ENCODE measurements around the gene AHCTF1. TPM values are rescaled to one million over a fixed set of nuclear protein-coding genes. Genes with fewer than 3 reads are reported as not detected.

Gene AHCTF1, protein sequence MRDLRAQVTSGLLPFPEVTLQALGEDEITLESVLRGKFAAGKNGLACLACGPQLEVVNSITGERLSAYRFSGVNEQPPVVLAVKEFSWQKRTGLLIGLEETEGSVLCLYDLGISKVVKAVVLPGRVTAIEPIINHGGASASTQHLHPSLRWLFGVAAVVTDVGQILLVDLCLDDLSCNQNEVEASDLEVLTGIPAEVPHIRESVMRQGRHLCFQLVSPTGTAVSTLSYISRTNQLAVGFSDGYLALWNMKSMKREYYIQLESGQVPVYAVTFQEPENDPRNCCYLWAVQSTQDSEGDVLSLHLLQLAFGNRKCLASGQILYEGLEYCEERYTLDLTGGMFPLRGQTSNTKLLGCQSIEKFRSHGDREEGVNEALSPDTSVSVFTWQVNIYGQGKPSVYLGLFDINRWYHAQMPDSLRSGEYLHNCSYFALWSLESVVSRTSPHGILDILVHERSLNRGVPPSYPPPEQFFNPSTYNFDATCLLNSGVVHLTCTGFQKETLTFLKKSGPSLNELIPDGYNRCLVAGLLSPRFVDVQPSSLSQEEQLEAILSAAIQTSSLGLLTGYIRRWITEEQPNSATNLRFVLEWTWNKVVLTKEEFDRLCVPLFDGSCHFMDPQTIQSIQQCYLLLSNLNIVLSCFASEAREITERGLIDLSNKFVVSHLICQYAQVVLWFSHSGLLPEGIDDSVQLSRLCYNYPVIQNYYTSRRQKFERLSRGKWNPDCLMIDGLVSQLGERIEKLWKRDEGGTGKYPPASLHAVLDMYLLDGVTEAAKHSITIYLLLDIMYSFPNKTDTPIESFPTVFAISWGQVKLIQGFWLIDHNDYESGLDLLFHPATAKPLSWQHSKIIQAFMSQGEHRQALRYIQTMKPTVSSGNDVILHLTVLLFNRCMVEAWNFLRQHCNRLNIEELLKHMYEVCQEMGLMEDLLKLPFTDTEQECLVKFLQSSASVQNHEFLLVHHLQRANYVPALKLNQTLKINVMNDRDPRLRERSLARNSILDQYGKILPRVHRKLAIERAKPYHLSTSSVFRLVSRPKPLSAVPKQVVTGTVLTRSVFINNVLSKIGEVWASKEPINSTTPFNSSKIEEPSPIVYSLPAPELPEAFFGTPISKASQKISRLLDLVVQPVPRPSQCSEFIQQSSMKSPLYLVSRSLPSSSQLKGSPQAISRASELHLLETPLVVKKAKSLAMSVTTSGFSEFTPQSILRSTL (N-terminal part only)
- total RNA-seq = 10 to 100 TPM; 37.4 to 45.5 TPM

DNA sequence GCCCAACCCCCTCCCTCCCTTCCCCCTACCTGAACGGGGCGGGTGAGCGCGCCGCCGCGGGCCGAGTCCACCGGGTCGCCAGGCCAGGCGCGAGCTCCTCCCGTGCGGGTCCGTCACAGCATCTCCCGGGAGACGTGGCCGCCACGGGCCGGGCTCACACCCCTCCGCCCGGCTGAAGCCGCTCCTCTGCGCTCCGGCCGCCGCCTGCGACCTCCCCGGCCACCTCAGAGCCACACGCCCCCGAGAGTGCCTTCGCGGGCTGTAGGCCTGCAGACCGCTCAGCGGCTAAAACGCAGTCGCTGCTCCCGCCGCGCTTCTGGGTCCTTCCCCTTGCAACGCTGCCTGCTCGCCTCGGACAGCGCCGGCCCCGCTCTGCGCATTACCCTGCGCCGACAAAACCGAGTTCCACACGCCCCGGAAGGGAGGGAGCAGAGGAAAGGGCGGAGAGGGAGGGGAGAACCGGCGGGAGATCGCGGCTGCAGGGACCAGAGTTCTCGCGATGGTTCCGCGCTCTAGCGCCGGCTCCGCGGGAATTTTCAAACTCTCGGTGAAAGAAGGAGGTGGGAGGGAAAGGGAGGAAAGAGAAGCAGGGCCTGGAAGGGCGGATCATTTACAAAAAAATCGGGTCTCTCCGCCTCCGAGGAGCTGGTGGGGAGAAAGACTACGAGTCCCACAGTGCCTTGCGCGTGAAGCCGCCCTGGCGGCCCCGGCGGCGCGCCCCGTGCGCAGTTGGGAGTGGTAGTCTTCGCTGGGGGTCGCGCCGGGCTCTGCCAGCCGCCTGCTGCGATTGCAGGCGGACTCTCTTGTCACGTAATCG, at the start of gene AHCTF1:
TSS of gene AHCTF1 (minus strand) at position 400 of the 817 bp plus-strand sequence. CDS start 13,578 bp downstream, outside the sequence.
- ATAC-seq (replicated peaks in 1 of 2) (peak; percentile 95), DNase-seq (peak; percentile 94 to 97)
- Mint-ChIP-seq H3K4me1 (ENCODE audit: low read depth) (peaks cover 48% of the 10 kb centered on the region), H3K9me3 (no peaks in the 10 kb centered on the region), H3K4me3 (peak within 1 kb of the TSS; percentile 95 to 99), H3K36me3 (ENCODE audit: insufficient read depth in 2 of 2) (peaks cover 6 to 16% of the 10 kb centered on the region in 2 donors), H3K27me3 (ENCODE audit: low read depth) (no peaks in the 10 kb centered on the region), H3K27ac (peak within 1 kb of the TSS; percentile 97)

DNA sequence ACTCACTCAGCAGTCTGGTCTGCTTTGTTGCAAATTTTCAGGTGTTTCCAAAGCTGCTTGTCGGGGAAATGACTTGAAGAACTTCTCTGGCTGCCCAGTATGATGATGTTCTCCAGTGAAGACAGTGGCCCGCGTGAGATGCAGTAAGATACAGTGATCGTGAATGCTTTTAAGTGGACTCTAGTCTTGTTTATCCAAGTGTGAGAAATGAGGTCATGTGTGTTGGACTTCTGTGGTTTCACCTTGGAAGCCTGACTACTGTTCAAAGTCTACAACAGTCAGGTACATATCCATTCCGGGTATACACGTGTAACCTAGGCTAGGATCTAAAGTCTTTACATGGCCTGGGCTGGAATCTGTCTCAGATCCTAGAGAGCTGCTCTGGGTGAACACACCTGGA, 47.0 kb upstream of the AHCTF1 start:
- Mint-ChIP-seq H3K4me1 (ENCODE audit: low read depth) (no peaks in the 10 kb centered on the region), H3K27me3 (ENCODE audit: low read depth) (no peaks in the 10 kb centered on the region), H3K36me3 (ENCODE audit: insufficient read depth in 2 of 2) (peaks cover 8 to 29% of the 10 kb centered on the region in 2 donors), H3K4me3 (no peak overlapping the region), H3K9me3 (peaks cover 9 to 11% of the 10 kb centered on the region in 2 donors), H3K27ac (no peak overlapping the region)
- DNase-seq (no peak), ATAC-seq (replicated peaks in 1 of 2) (no peak)

DNA sequence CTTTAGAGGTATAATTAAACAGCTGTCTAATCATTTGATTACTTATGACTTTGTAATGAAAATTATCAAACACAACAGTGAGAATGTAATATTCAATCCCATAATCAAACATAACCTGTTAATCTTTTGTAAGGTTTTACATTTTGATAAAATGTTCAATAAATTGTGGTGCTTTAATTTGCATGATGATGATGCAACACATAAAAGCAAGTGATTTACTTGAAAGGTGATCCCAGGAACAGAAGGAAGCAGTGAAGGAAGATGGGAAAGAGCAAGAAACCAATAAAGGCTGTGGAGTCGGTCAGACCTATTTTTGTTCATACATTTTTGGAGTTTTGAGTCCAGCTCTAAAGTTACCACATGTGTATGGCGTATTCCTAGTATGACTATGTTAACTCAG, 46.5 kb upstream of the AHCTF1 start:
- Mint-ChIP-seq H3K27me3 (ENCODE audit: low read depth) (no peaks in the 10 kb centered on the region), H3K9me3 (peaks cover 9 to 10% of the 10 kb centered on the region in 2 donors), H3K4me1 (ENCODE audit: low read depth) (no peaks in the 10 kb centered on the region), H3K27ac (no peak overlapping the region), H3K36me3 (ENCODE audit: insufficient read depth in 2 of 2) (peaks cover 8 to 26% of the 10 kb centered on the region in 2 donors), H3K4me3 (no peak overlapping the region)
- DNase-seq (no peak), ATAC-seq (replicated peaks in 1 of 2) (no peak)

DNA sequence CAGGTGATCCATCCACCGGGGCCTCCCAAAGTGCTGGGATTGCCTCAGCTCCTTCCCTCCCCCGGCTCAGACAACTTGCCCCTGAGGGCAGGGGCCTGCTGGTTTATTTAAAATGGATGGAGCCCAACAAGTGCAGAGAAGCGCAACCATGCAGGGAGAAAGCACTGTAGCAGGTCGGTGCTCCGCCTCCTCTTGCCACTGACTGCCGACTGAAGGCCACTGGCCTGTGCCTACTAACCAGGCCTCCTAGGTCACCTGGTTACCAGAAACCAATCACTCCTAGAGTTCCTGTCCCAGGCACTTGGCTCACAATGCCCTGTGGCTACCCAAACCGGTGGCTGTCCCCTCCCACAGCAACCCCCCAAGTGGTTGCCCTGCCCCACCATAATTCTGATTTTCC, 40.2 kb upstream of the AHCTF1 start:
- Mint-ChIP-seq H3K4me1 (ENCODE audit: low read depth) (no peaks in the 10 kb centered on the region), H3K27ac (no peak overlapping the region), H3K27me3 (ENCODE audit: low read depth) (no peaks in the 10 kb centered on the region), H3K9me3 (peaks cover 8 to 12% of the 10 kb centered on the region in 2 donors), H3K36me3 (ENCODE audit: insufficient read depth in 2 of 2) (peaks cover 8 to 19% of the 10 kb centered on the region in 2 donors), H3K4me3 (no peak overlapping the region)
- no peak for DNase-seq
- no peak for ATAC-seq (replicated peaks in 1 of 2)

DNA sequence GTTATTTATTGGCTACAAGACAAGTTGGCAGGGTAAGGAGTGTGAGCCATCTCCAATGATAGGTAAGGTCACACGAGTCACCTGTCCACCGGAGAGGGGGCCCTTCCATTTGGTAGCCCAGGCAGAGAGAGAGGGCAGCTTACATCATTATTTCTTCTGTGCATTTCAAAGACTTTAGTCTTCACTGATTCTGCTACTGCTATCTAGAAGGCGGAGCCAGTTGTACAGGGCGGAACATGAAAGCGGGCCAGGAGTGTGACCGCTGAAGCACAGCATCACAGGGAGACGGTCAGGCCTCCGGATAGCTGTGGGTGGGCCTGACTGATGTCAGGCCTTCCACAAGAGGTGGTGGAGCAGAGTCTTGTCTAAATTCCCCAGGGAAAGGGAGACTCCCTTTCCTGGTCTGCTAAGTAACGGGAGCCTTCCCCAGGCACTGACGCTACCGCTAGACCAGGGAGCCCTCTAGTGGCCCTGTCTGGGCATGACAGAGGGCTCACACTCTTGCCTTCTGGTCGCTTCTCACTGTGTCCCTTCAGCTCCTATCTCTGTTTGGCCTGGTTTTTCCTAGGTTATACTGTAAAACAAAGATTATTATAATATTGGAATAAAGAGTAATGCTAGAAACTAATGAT, 39.5 kb upstream of the AHCTF1 start:
- Mint-ChIP-seq H3K36me3 (ENCODE audit: insufficient read depth in 2 of 2) (peaks cover 9 to 19% of the 10 kb centered on the region in 2 donors), H3K27ac (no peak overlapping the region), H3K4me1 (ENCODE audit: low read depth) (no peaks in the 10 kb centered on the region), H3K9me3 (peaks cover 8 to 9% of the 10 kb centered on the region in 2 donors), H3K4me3 (no peak overlapping the region), H3K27me3 (ENCODE audit: low read depth) (no peaks in the 10 kb centered on the region)
- DNase-seq (peak; percentile 30 to 52), ATAC-seq (replicated peaks in 1 of 2) (no peak)

DNA sequence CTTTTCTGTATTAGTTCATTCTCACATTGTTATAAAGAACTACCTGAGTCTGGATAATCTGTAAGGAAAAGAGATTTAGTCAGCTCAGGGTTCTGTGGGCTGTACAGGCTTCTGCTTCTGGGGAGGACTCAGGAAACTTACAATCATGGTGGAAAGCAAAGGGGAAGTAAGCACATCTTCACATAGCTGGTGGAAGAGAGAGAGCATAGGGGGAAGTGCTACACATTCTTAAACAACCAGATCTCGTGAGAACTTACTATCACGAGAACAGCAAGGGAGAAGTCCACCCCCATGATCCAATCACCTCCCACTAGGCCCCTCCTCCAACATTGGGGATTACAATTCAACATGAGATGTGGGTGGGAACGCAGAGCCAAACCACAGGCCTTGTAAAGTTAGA, 37.9 kb upstream of the AHCTF1 start:
- no peak overlapping the region for H3K27ac Mint-ChIP-seq
- no peaks in the 10 kb centered on the region for H3K4me1 Mint-ChIP-seq (ENCODE audit: low read depth)
- H3K4me3 Mint-ChIP-seq = no peak overlapping the region
- peaks cover 12 to 23% of the 10 kb centered on the region in 2 donors for H3K36me3 Mint-ChIP-seq (ENCODE audit: insufficient read depth in 2 of 2)
- DNase-seq = no peak
- ATAC-seq (replicated peaks in 1 of 2) = no peak
- H3K9me3 Mint-ChIP-seq = peaks cover 7 to 9% of the 10 kb centered on the region in 2 donors
- no peaks in the 10 kb centered on the region for H3K27me3 Mint-ChIP-seq (ENCODE audit: low read depth)

DNA sequence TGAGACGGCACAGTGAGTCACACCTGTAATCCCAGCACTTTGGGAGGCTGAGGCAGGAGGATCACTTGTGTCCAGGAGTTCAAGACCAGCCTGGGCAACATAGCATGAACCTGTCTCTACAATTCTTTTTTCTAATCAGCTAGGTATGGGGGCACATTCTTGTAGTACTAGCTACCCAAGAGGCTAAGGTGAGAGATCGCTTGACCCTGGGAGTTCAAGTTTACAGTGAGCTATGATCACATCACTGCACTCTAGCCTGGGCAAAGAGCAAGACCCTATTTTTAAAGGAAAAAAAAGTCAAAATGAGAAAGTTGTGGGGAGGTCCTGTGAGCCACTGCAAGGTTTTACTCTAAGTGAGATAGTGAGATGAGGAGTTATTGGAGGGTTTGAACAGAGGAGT, 34.8 kb upstream of the AHCTF1 start:
- Mint-ChIP-seq H3K4me3 (no peak overlapping the region), H3K27ac (no peak overlapping the region), H3K4me1 (ENCODE audit: low read depth) (no peaks in the 10 kb centered on the region), H3K36me3 (ENCODE audit: insufficient read depth in 2 of 2) (peaks cover 12 to 23% of the 10 kb centered on the region in 2 donors), H3K27me3 (ENCODE audit: low read depth) (no peaks in the 10 kb centered on the region), H3K9me3 (peaks cover 7 to 9% of the 10 kb centered on the region in 2 donors)
- DNase-seq (no peak), ATAC-seq (replicated peaks in 1 of 2) (no peak)

DNA sequence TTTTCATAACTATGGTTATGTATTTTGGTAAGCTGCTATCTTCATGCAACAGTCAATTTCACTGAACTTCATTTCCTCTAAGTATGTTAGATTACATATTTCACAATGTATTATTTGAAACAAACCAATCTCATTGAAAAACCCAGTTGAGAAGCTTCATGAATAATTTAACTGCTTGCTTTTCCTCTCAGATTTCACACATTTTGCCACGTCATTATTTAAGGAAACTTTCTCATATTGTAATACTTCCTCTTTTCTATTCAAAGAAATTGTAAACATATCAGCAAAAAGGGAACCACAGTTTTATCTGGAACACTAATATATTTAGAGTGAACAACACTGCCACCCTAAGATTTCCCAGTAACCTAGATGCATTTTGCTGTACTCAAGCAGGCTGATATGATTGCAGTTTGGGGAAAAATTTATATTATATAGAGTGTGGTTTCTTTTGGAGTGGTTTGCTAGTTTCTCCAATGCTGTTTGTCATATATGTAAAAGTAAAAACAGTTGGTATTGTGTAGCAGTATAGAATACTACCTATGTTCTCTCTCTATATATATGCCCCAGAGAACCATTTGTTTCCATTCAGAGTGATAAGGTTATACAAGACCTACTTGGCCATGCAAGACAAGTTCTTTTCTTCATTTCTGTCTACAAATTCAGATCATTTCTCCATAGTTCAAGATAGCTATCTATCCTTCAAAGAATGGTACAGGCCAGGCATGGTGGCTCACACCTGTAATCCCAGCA, 28.4 kb upstream of the AHCTF1 start:
- ATAC-seq (replicated peaks in 1 of 2) (peak in 1 of 2 donors; percentile 17), DNase-seq (no peak)
- peaks cover 0 to 2% of the 10 kb centered on the region in 2 donors for H3K36me3 Mint-ChIP-seq (ENCODE audit: insufficient read depth in 2 of 2)
- H3K27me3 Mint-ChIP-seq (ENCODE audit: low read depth) = no peaks in the 10 kb centered on the region
- H3K4me1 Mint-ChIP-seq (ENCODE audit: low read depth) = peaks cover 7% of the 10 kb centered on the region
- no peaks in the 10 kb centered on the region for H3K9me3 Mint-ChIP-seq
- no peak overlapping the region for H3K27ac Mint-ChIP-seq
- no peak overlapping the region for H3K4me3 Mint-ChIP-seq

DNA sequence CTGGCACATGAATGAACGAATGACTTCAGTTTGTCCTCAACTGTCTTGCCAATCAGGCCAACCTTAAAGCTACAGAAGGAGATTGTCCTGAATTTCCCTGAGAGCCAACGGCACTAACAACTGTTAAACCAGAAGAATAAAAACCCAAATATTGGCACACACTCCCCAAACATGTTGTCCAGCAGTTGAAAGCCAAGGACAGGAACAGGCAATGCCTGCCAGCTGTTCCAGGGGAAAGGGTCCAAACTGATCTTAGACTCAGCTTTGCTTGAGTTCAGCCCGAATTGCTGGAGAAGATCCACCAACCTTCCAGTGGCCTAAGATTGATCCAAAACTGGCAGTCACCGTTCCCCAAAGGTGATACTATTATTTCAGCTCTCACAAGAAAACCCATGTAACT, 22.4 kb upstream of the AHCTF1 start:
- Mint-ChIP-seq H3K27ac (no peak overlapping the region), H3K27me3 (ENCODE audit: low read depth) (no peaks in the 10 kb centered on the region), H3K36me3 (ENCODE audit: insufficient read depth in 2 of 2) (no peaks in the 10 kb centered on the region), H3K4me1 (ENCODE audit: low read depth) (no peaks in the 10 kb centered on the region), H3K9me3 (no peaks in the 10 kb centered on the region), H3K4me3 (no peak overlapping the region)
- DNase-seq (no peak), ATAC-seq (replicated peaks in 1 of 2) (no peak)

DNA sequence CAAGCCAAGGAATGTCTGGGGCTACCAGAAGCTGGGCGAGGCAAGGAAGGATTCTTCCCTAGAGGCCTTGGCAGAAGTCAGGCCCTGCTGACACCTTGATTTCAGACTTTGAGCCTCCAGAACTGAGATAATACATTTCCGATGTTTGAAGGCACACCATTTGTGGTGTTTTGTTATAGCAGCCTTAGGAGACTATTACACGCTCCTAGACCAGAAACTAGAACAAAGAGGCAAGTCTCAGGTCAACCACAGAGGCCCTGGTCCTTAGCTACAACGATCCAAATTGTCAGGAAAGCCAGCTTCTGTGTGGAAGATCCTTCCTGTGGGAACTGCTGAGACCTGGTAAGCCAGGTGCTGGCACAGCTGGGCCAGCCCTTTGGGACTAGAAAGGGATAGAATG, 19.7 kb upstream of the AHCTF1 start:
- ATAC-seq (replicated peaks in 1 of 2) (no peak), DNase-seq (no peak)
- Mint-ChIP-seq H3K4me1 (ENCODE audit: low read depth) (no peaks in the 10 kb centered on the region), H3K36me3 (ENCODE audit: insufficient read depth in 2 of 2) (no peaks in the 10 kb centered on the region), H3K27ac (no peak overlapping the region), H3K27me3 (ENCODE audit: low read depth) (no peaks in the 10 kb centered on the region), H3K4me3 (no peak overlapping the region), H3K9me3 (no peaks in the 10 kb centered on the region)

DNA sequence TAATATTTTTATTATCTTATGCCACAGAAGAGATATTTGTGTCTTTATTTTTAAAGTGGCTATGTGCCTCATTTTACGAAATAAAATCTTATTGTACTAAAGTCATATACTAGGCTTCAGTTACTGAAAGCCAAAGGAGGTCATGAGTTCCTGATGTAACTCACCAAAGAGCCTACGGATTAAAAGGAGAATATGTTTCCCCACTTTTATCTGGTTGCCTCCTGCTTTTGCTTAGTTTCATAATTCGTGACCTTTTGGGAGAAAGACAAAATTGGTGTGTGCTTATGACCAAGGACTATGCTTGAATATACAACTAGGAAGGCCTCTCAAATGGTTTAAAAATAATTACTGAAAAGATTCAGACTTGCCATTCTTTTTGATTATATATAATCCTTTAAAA, 18.2 kb upstream of the AHCTF1 start:
- Mint-ChIP-seq H3K27me3 (ENCODE audit: low read depth) (no peaks in the 10 kb centered on the region), H3K9me3 (no peaks in the 10 kb centered on the region), H3K4me3 (no peak overlapping the region), H3K4me1 (ENCODE audit: low read depth) (no peaks in the 10 kb centered on the region), H3K27ac (no peak overlapping the region), H3K36me3 (ENCODE audit: insufficient read depth in 2 of 2) (no peaks in the 10 kb centered on the region)
- no peak for DNase-seq
- ATAC-seq (replicated peaks in 1 of 2) = no peak
